HG02852 (cell line): ENCODE data around the gene MKKS.

ENCODE experiments used
- ATAC-seq: cut with Tn5 transposase; IDR thresholded peaks from one replicate; pipeline ENCODE4 v1.9.1; 2021; ENCODE audit warnings: mild to moderate bottlenecking, moderate library complexity; ENCODE audit not compliant: unreplicated experiment

The MKKS gene

GRCh38 chr20:10433623-10434466 lies at the start of gene MKKS:
Gene MKKS (minus strand): TSS chr20:10434222. CDS start chr20:10413514, 20,708 bp downstream.
- peak; percentile 63 for ATAC-seq

GRCh38 chr20:10483691-10484090 lies 49.7 kb upstream of the MKKS start:
- ATAC-seq, result no peak

- ATAC-seq, result no peak
Measured at GRCh38 chr20:10481676-10482075, 47.7 kb upstream of the MKKS start.

GRCh38 chr20:10478930-10479329 lies 44.9 kb upstream of the MKKS start:
- ATAC-seq, result no peak

- ATAC-seq, result peak; percentile 77
Measured at GRCh38 chr20:10478205-10478604, 44.2 kb upstream of the MKKS start.

GRCh38 chr20:10476319-10476724 lies 42.3 kb upstream of the MKKS start:
- ATAC-seq, result peak; percentile 75

- no peak for ATAC-seq
Measured at GRCh38 chr20:10475225-10475624, 41.2 kb upstream of the MKKS start.

GRCh38 chr20:10474606-10475184 lies 40.7 kb upstream of the MKKS start:
- no peak for ATAC-seq

GRCh38 chr20:10472871-10473270 lies 38.8 kb upstream of the MKKS start:
- ATAC-seq, result no peak

- ATAC-seq, result no peak
Measured at GRCh38 chr20:10470276-10470675, 36.3 kb upstream of the MKKS start.

GRCh38 chr20:10469599-10469998 lies 35.6 kb upstream of the MKKS start:
- no peak for ATAC-seq

- no peak for ATAC-seq
Measured at GRCh38 chr20:10469056-10469455, 35.0 kb upstream of the MKKS start.

GRCh38 chr20:10468340-10468845 lies 34.4 kb upstream of the MKKS start:
- ATAC-seq, result no peak

GRCh38 chr20:10467681-10468339 lies 33.8 kb upstream of the MKKS start:
- ATAC-seq, result no peak

- no peak for ATAC-seq
Measured at GRCh38 chr20:10466855-10467254, 32.8 kb upstream of the MKKS start.

- ATAC-seq, result no peak
Measured at GRCh38 chr20:10466325-10466724, 32.3 kb upstream of the MKKS start.

- ATAC-seq, result no peak
Measured at GRCh38 chr20:10465135-10465534, 31.1 kb upstream of the MKKS start.

GRCh38 chr20:10463622-10464021 lies 29.6 kb upstream of the MKKS start:
- no peak for ATAC-seq

GRCh38 chr20:10462516-10462915 lies 28.5 kb upstream of the MKKS start:
- no peak for ATAC-seq

GRCh38 chr20:10461495-10461894 lies 27.5 kb upstream of the MKKS start:
- no peak for ATAC-seq

GRCh38 chr20:10454151-10454750 lies 20.2 kb upstream of the MKKS start:
- no peak for ATAC-seq
